Measurements from ENCODE around the gene SPATA16. TPM values are rescaled to one million over a fixed set of nuclear protein-coding genes. Genes with fewer than 3 reads are reported as not detected.

SPATA16 gene
- total and polyA plus RNA-seq, 5 donors from 2014 or later = not detected

GRCh38 chr3:172931746-172932285 is 209.2 kb downstream of the SPATA16 start:
- no peak overlapping the region for H3K4me3 Mint-ChIP-seq
- H3K36me3 ChIP-seq (ENCODE audit: control insufficient read depth, insufficient read depth, low read length) = no peaks in the 10 kb centered on the region

GRCh38 chr3:172929451-172929850 is 211.6 kb downstream of the SPATA16 start:
- H3K9me3 Mint-ChIP-seq = peaks cover 0 to 2% (median 0%) of the 10 kb centered on the region in 7 donors
- H3K9me3 ChIP-seq (ENCODE audit: control insufficient read depth in 2 of 2, low read length in 2 of 2) = no peaks in the 10 kb centered on the region
- no peaks in the 10 kb centered on the region for H3K27me3 Mint-ChIP-seq
- H3K4me1 Mint-ChIP-seq = no peaks in the 10 kb centered on the region
- H3K36me3 Mint-ChIP-seq = no peaks in the 10 kb centered on the region
- no peak overlapping the region for H3K4me3 Mint-ChIP-seq
- no peaks in the 10 kb centered on the region for H3K4me1 ChIP-seq (ENCODE audit: control insufficient read depth, insufficient read depth, low read length, poor library complexity, severe bottlenecking)
- DNase-seq = no peak
- no peak overlapping the region for H3K27ac Mint-ChIP-seq
- peaks cover 2% of the 10 kb centered on the region for H3K27me3 ChIP-seq (ENCODE audit: control insufficient read depth, insufficient read depth, low read length)
- no peak for ATAC-seq (ENCODE audit: low read depth in 2 of 2)
- H3K27ac ChIP-seq (ENCODE audit: insufficient read depth, low read length, poor library complexity, severe bottlenecking) = no peak overlapping the region
- no peak overlapping the region for H3K4me3 ChIP-seq (ENCODE audit: low read depth, low read length)
- H3K36me3 ChIP-seq (ENCODE audit: control insufficient read depth, insufficient read depth, low read length) = no peaks in the 10 kb centered on the region

More at GRCh38 chr3:172931746-172932285, 209.2 kb downstream of the SPATA16 start:
- Histone ChIP-seq H3K9me3 (ENCODE audit: control insufficient read depth in 2 of 2, low read length in 2 of 2) (no peaks in the 10 kb centered on the region), H3K4me3 (ENCODE audit: low read depth, low read length) (no peak overlapping the region), H3K4me1 (ENCODE audit: control insufficient read depth, insufficient read depth, low read length, poor library complexity, severe bottlenecking) (no peaks in the 10 kb centered on the region), H3K27ac (ENCODE audit: insufficient read depth, low read length, poor library complexity, severe bottlenecking) (no peak overlapping the region), H3K27me3 (ENCODE audit: control insufficient read depth, insufficient read depth, low read length) (peaks cover 2% of the 10 kb centered on the region)
- Mint-ChIP-seq H3K27me3 (no peaks in the 10 kb centered on the region), H3K36me3 (no peaks in the 10 kb centered on the region), H3K9me3 (peaks cover 0 to 2% (median 0%) of the 10 kb centered on the region in 7 donors), H3K4me1 (no peaks in the 10 kb centered on the region), H3K27ac (no peak overlapping the region)
- no peak for DNase-seq
- no peak for ATAC-seq (ENCODE audit: low read depth in 2 of 2)

- H3K27me3 Mint-ChIP-seq = no peaks in the 10 kb centered on the region
- Histone ChIP-seq H3K27ac (ENCODE audit: insufficient read depth, low read length, poor library complexity, severe bottlenecking) (no peak overlapping the region), H3K4me1 (ENCODE audit: control insufficient read depth, insufficient read depth, low read length, poor library complexity, severe bottlenecking) (no peaks in the 10 kb centered on the region), H3K9me3 (ENCODE audit: control insufficient read depth in 2 of 2, low read length in 2 of 2) (no peaks in the 10 kb centered on the region), H3K4me3 (ENCODE audit: low read depth, low read length) (no peak overlapping the region), H3K27me3 (ENCODE audit: control insufficient read depth, insufficient read depth, low read length) (no peaks in the 10 kb centered on the region), H3K36me3 (ENCODE audit: control insufficient read depth, insufficient read depth, low read length) (no peaks in the 10 kb centered on the region)
- H3K4me1 Mint-ChIP-seq = no peaks in the 10 kb centered on the region
- H3K4me3 Mint-ChIP-seq = no peak overlapping the region
- H3K36me3 Mint-ChIP-seq = no peaks in the 10 kb centered on the region
- H3K27ac Mint-ChIP-seq = no peak overlapping the region
- peaks cover 0 to 4% (median 0%) of the 10 kb centered on the region in 7 donors for H3K9me3 Mint-ChIP-seq
- ATAC-seq (ENCODE audit: low read depth in 2 of 2) (no peak), DNase-seq (no peak)
Observed at GRCh38 chr3:172924546-172924945, 216.5 kb downstream of the SPATA16 start.

GRCh38 chr3:172919297-172919683 is 221.7 kb downstream of the SPATA16 start:
- Mint-ChIP-seq H3K27me3 (no peaks in the 10 kb centered on the region), H3K4me3 (no peak overlapping the region), H3K27ac (no peak overlapping the region), H3K4me1 (no peaks in the 10 kb centered on the region), H3K36me3 (no peaks in the 10 kb centered on the region), H3K9me3 (peaks cover 0 to 3% (median 0%) of the 10 kb centered on the region in 7 donors)
- Histone ChIP-seq H3K4me3 (ENCODE audit: low read depth, low read length) (no peak overlapping the region), H3K27me3 (ENCODE audit: control insufficient read depth, insufficient read depth, low read length) (no peaks in the 10 kb centered on the region), H3K9me3 (ENCODE audit: control insufficient read depth in 2 of 2, low read length in 2 of 2) (no peaks in the 10 kb centered on the region), H3K4me1 (ENCODE audit: control insufficient read depth, insufficient read depth, low read length, poor library complexity, severe bottlenecking) (no peaks in the 10 kb centered on the region), H3K36me3 (ENCODE audit: control insufficient read depth, insufficient read depth, low read length) (no peaks in the 10 kb centered on the region), H3K27ac (ENCODE audit: insufficient read depth, low read length, poor library complexity, severe bottlenecking) (no peak overlapping the region)
- no peak for DNase-seq
- no peak for ATAC-seq (ENCODE audit: low read depth in 2 of 2)

- Histone ChIP-seq H3K27ac (ENCODE audit: insufficient read depth, low read length, poor library complexity, severe bottlenecking) (no peak overlapping the region), H3K4me3 (ENCODE audit: low read depth, low read length) (no peak overlapping the region), H3K9me3 (ENCODE audit: control insufficient read depth in 2 of 2, low read length in 2 of 2) (no peaks in the 10 kb centered on the region), H3K36me3 (ENCODE audit: control insufficient read depth, insufficient read depth, low read length) (no peaks in the 10 kb centered on the region), H3K27me3 (ENCODE audit: control insufficient read depth, insufficient read depth, low read length) (no peaks in the 10 kb centered on the region), H3K4me1 (ENCODE audit: control insufficient read depth, insufficient read depth, low read length, poor library complexity, severe bottlenecking) (no peaks in the 10 kb centered on the region)
- no peaks in the 10 kb centered on the region for H3K36me3 Mint-ChIP-seq
- H3K4me1 Mint-ChIP-seq = no peaks in the 10 kb centered on the region
- H3K27me3 Mint-ChIP-seq = no peaks in the 10 kb centered on the region
- peaks cover 0 to 1% (median 0%) of the 10 kb centered on the region in 7 donors for H3K9me3 Mint-ChIP-seq
- H3K4me3 Mint-ChIP-seq = no peak overlapping the region
- DNase-seq = no peak
- no peak overlapping the region for H3K27ac Mint-ChIP-seq
- ATAC-seq (ENCODE audit: low read depth in 2 of 2) = no peak
Observed at GRCh38 chr3:172918568-172919296, 222.3 kb downstream of the SPATA16 start.

- Mint-ChIP-seq H3K4me1 (no peaks in the 10 kb centered on the region), H3K9me3 (peaks cover 0 to 1% (median 0%) of the 10 kb centered on the region in 7 donors), H3K27ac (no peak overlapping the region), H3K36me3 (no peaks in the 10 kb centered on the region), H3K4me3 (no peak overlapping the region), H3K27me3 (no peaks in the 10 kb centered on the region)
- Histone ChIP-seq H3K9me3 (ENCODE audit: control insufficient read depth in 2 of 2, low read length in 2 of 2) (no peaks in the 10 kb centered on the region), H3K27ac (ENCODE audit: insufficient read depth, low read length, poor library complexity, severe bottlenecking) (no peak overlapping the region), H3K4me3 (ENCODE audit: low read depth, low read length) (no peak overlapping the region), H3K4me1 (ENCODE audit: control insufficient read depth, insufficient read depth, low read length, poor library complexity, severe bottlenecking) (no peaks in the 10 kb centered on the region), H3K36me3 (ENCODE audit: control insufficient read depth, insufficient read depth, low read length) (no peaks in the 10 kb centered on the region), H3K27me3 (ENCODE audit: control insufficient read depth, insufficient read depth, low read length) (no peaks in the 10 kb centered on the region)
- DNase-seq (no peak), ATAC-seq (ENCODE audit: low read depth in 2 of 2) (no peak)
Observed at GRCh38 chr3:172918165-172918564, 222.9 kb downstream of the SPATA16 start.

GRCh38 chr3:172915911-172916514 is 225.0 kb downstream of the SPATA16 start:
- H3K36me3 ChIP-seq (ENCODE audit: control insufficient read depth, insufficient read depth, low read length) = no peaks in the 10 kb centered on the region
- no peak overlapping the region for H3K27ac ChIP-seq (ENCODE audit: insufficient read depth, low read length, poor library complexity, severe bottlenecking)
- no peak for DNase-seq
- H3K4me3 ChIP-seq (ENCODE audit: low read depth, low read length) = no peak overlapping the region
- Mint-ChIP-seq H3K27me3 (peaks cover 5% of the 10 kb centered on the region), H3K9me3 (peaks cover 0 to 4% (median 0%) of the 10 kb centered on the region in 7 donors), H3K4me1 (no peaks in the 10 kb centered on the region), H3K36me3 (no peaks in the 10 kb centered on the region), H3K27ac (no peak overlapping the region), H3K4me3 (no peak overlapping the region)
- H3K4me1 ChIP-seq (ENCODE audit: control insufficient read depth, insufficient read depth, low read length, poor library complexity, severe bottlenecking) = no peaks in the 10 kb centered on the region
- no peak for ATAC-seq (ENCODE audit: low read depth in 2 of 2)
- no peaks in the 10 kb centered on the region for H3K9me3 ChIP-seq (ENCODE audit: control insufficient read depth in 2 of 2, low read length in 2 of 2)
- H3K27me3 ChIP-seq (ENCODE audit: control insufficient read depth, insufficient read depth, low read length) = no peaks in the 10 kb centered on the region

All from CD4-positive, CD25-positive, alpha-beta regulatory T cell (primary cell).